Muscle layer of duodenum (tissue), 2 donors: ENCODE data around the gene NOL3.
A peak's percentile ranks its signal among the peaks of the same experiment; 100 is the strongest.

Source experiments
- H3K27ac ChIP-seq: one replicate; pipeline ENCODE4 v1.7.0; 2013; ENCODE audit warnings: mild to moderate bottlenecking, low read length
- H3K27me3 ChIP-seq: one replicate; pipeline ENCODE4 v1.7.0; 2013; ENCODE audit warnings: low read depth, mild to moderate bottlenecking, control low read depth, low read length
- H3K36me3 ChIP-seq, 2 donors: one replicate each; pipeline ENCODE4 v1.7.0; 2013; ENCODE audit warnings: low read length in 2 of 2, control low read depth in 1 of 2, mild to moderate bottlenecking in 1 of 2; ENCODE audit not compliant: insufficient read depth in 2 of 2, control insufficient read depth in 1 of 2
- H3K4me1 ChIP-seq, 2 donors: one replicate each; pipeline ENCODE4 v1.7.0; 2013; ENCODE audit warnings: low read length in 2 of 2, mild to moderate bottlenecking in 2 of 2, control low read depth in 1 of 2, moderate library complexity in 1 of 2; ENCODE audit not compliant: insufficient read depth in 2 of 2, control insufficient read depth in 1 of 2
- H3K4me3 ChIP-seq, 2 donors: one replicate each; pipeline ENCODE4 v1.7.0; 2013; ENCODE audit warnings: low read length in 2 of 2, low read depth in 1 of 2, mild to moderate bottlenecking in 1 of 2
- H3K9me3 ChIP-seq, 2 donors: one replicate each; pipeline ENCODE4 v1.7.0; 2013; ENCODE audit warnings: low read length in 2 of 2, control low read depth in 1 of 2, mild to moderate bottlenecking in 1 of 2; ENCODE audit not compliant: control insufficient read depth in 1 of 2
- donor health status: healthy.

Gene NOL3

GRCh38 chr16:67193536-67193935, 23.2 kb downstream of the NOL3 start:
- peaks cover 15 to 31% of the 10 kb centered on the region in 2 donors for H3K4me1 ChIP-seq
- peak overlapping the region; percentile 94 for H3K4me3 ChIP-seq
- H3K27me3 ChIP-seq: no peaks in the 10 kb centered on the region
- no peaks in the 10 kb centered on the region for H3K9me3 ChIP-seq
- peak overlapping the region; percentile 88 for H3K27ac ChIP-seq
- peaks cover 46 to 49% of the 10 kb centered on the region in 2 donors for H3K36me3 ChIP-seq

DNA sequence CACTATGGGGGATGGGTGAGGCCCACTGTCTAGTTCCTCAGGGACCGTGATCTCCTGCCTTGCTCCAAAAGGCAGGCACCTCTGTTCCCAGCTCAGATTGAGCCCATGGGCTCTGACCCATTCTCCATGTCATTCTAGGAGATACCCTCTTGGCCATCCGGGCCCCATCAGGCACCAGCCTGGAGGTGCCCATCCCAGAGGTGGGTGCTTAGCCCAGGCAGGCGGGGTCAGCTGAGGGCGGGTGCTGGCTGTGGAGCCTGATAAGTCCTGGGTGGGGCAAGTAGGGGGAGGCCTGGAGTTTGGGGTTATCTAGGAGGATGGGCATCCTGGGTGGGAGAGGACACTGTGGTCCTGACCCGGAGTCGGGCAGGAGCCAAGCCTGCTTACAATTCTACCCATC, 23.9 kb downstream of the NOL3 start:
- Histone ChIP-seq H3K36me3 (peaks cover 46 to 49% of the 10 kb centered on the region in 2 donors), H3K9me3 (no peaks in the 10 kb centered on the region), H3K4me3 (no peak overlapping the region), H3K27me3 (no peaks in the 10 kb centered on the region), H3K4me1 (peaks cover 15 to 37% of the 10 kb centered on the region in 2 donors), H3K27ac (no peak overlapping the region)

DNA sequence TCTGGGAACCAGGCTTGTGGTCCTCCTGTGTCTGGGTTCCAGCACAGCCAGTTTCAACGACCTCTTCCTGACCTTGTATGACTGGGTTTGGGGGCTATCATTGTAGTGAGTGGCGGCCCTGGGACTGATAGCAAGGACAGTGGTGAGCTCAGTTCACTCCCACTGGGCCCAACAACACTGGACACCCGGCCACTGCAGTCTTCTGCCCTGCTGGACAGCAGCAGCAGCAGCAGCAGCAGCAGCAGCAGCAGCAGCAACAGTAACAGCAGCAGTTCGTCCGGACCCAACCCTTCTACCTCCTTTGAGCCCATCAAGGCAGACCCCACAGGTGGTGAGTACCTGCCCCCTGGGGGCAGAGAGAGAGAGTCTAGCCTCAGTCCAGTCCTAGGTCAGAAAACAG, 25.3 kb downstream of the NOL3 start:
- peaks cover 15 to 37% of the 10 kb centered on the region in 2 donors for H3K4me1 ChIP-seq
- H3K4me3 ChIP-seq: no peak overlapping the region
- H3K36me3 ChIP-seq: peaks cover 46 to 49% of the 10 kb centered on the region in 2 donors
- H3K27ac ChIP-seq: no peak overlapping the region
- H3K27me3 ChIP-seq: no peaks in the 10 kb centered on the region
- no peaks in the 10 kb centered on the region for H3K9me3 ChIP-seq

DNA sequence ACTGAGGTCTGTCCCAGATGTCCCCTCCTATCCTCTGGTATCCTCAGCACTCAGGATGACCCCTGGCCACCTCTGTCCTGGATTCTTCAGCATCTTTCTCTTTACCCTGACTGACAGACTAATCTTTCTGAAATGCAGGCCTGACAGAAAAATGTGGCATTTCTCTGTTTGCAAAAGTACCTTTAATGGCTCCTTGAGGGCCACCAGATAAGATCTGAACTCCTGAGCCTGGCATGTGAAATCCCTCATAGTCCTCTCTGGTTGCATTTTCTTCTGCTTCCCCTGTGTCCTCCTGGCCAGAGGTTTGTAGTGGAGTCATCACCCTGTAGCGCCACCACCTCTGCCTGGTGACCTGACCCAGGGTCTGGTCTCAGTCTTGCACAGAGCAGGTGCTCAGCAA, 26.5 kb downstream of the NOL3 start:
- Histone ChIP-seq H3K4me3 (no peak overlapping the region), H3K4me1 (peaks cover 15 to 31% of the 10 kb centered on the region in 2 donors), H3K9me3 (no peaks in the 10 kb centered on the region), H3K36me3 (peaks cover 46 to 49% of the 10 kb centered on the region in 2 donors), H3K27ac (no peak overlapping the region), H3K27me3 (no peaks in the 10 kb centered on the region)

DNA sequence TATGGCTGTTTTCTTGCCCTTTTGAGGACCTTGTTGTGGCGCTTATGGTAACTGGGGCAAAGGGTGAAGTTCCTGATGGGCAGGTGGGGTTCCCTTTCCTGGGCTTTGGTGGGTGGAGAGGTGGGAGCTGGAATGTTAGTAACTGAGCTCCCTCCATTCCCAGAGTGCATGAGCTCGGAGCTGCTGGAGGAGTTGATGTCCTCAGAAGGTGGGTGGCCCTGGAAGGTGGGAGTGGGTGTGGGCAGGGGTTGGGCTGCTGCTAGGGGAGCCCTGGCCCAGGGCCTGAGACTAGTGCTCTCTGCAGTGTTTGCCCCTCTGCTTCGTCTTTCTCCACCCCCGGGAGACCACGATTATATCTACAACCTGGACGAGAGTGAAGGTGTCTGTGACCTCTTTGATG, 27.4 kb downstream of the NOL3 start:
- Histone ChIP-seq H3K27ac (no peak overlapping the region), H3K4me1 (peaks cover 13 to 27% of the 10 kb centered on the region in 2 donors), H3K27me3 (no peaks in the 10 kb centered on the region), H3K9me3 (no peaks in the 10 kb centered on the region), H3K36me3 (peaks cover 46 to 54% of the 10 kb centered on the region in 2 donors), H3K4me3 (no peak overlapping the region)

DNA sequence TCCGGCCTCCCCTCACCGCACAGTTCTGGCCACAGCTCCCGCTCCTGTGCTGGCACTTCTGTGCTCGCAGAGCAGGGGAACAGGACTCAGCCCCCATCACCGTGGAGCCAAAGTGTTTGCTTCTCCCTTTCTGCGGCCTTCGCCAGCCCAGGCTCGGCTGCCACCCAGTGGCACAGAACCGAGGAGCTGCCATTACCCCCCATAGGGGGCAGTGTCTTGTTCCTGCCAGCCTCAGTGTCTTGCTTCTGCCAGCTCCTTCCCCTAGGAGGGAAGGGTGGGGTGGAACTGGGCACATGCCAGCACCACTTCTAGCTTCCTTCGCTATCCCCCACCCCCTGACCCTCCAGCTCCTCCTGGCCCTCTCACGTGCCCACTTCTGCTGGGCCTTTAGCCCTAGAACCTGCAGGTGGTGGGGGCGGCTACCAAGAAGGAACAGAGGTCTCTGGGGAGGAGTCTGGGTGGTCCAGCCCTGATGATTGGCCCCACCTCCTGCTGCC, 27.9 kb downstream of the NOL3 start:
- H3K27me3 ChIP-seq: no peaks in the 10 kb centered on the region
- peak overlapping the region; percentile 56 for H3K27ac ChIP-seq
- H3K4me3 ChIP-seq: no peak overlapping the region
- no peaks in the 10 kb centered on the region for H3K9me3 ChIP-seq
- H3K36me3 ChIP-seq: peaks cover 46 to 58% of the 10 kb centered on the region in 2 donors
- H3K4me1 ChIP-seq: peaks cover 8 to 22% of the 10 kb centered on the region in 2 donors

GRCh38 chr16:67199011-67199807, 28.9 kb downstream of the NOL3 start, which contains the start of gene ELMO3:
TSS of gene ELMO3 (plus strand) at chr16:67199131. CDS start at chr16:67199327, 196 bp downstream.
- peak within 1 kb of the TSS; percentile 56 for H3K27ac ChIP-seq
- peak within 1 kb of the TSS in 1 of 2 donors; percentile 11 for H3K4me3 ChIP-seq
- H3K36me3 ChIP-seq: peaks cover 40 to 52% of the 10 kb centered on the region in 2 donors
- H3K4me1 ChIP-seq: peaks cover 0 to 13% of the 10 kb centered on the region in 2 donors
- no peaks in the 10 kb centered on the region for H3K27me3 ChIP-seq
- H3K9me3 ChIP-seq: no peaks in the 10 kb centered on the region

GRCh38 chr16:67199808-67200198, 29.5 kb downstream of the NOL3 start:
- H3K4me3 ChIP-seq: peak overlapping the region in 1 of 2 donors; percentile 11
- no peaks in the 10 kb centered on the region for H3K9me3 ChIP-seq
- H3K4me1 ChIP-seq: peaks cover 0 to 11% of the 10 kb centered on the region in 2 donors
- H3K27me3 ChIP-seq: no peaks in the 10 kb centered on the region
- no peak overlapping the region for H3K27ac ChIP-seq
- peaks cover 34 to 46% of the 10 kb centered on the region in 2 donors for H3K36me3 ChIP-seq

DNA sequence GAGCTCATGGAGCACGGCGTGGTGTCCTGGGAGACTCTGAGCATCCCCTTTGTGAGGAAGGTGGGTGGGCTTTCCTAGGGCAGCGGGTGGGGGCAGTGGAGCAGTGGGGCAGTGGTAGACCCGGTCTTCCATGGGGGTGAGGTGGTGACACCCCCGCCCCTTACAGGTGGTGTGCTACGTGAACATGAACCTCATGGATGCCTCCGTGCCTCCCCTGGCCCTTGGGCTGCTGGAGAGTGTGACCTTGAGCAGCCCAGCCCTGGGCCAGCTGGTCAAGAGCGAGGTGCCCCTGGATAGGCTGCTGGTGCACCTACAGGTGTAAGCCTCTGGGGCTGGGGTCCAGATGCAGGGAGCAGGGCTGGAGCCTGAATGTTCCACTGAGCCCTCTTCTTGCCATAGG, 30.2 kb downstream of the NOL3 start:
- Histone ChIP-seq H3K27me3 (no peaks in the 10 kb centered on the region), H3K4me3 (no peak overlapping the region), H3K9me3 (no peaks in the 10 kb centered on the region), H3K36me3 (peaks cover 27 to 39% of the 10 kb centered on the region in 2 donors), H3K4me1 (peaks cover 0 to 11% of the 10 kb centered on the region in 2 donors), H3K27ac (no peak overlapping the region)

- peaks cover 0 to 11% of the 10 kb centered on the region in 2 donors for H3K4me1 ChIP-seq
- peaks cover 15 to 28% of the 10 kb centered on the region in 2 donors for H3K36me3 ChIP-seq
- no peaks in the 10 kb centered on the region for H3K9me3 ChIP-seq
- no peak overlapping the region for H3K4me3 ChIP-seq
- no peaks in the 10 kb centered on the region for H3K27me3 ChIP-seq
- H3K27ac ChIP-seq: no peak overlapping the region
Measured at GRCh38 chr16:67201411-67202345, 31.3 kb downstream of the NOL3 start.

DNA sequence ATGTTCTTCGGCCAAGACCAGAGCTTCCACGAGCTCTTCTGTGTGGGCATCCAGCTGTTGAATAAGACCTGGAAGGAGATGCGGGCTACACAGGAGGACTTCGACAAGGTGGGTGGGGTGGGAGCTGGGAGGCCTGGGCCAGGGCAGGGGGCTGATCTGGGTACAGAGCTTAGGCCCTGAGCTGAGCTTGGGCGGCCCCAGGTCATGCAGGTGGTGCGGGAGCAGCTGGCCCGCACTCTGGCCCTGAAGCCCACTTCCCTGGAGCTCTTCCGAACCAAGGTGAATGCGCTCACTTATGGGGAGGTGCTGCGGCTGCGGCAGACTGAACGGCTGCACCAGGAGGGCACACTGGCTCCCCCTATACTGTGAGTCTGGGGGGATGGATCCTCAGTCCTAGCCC, 32.1 kb downstream of the NOL3 start:
- H3K27ac ChIP-seq: no peak overlapping the region
- H3K9me3 ChIP-seq: no peaks in the 10 kb centered on the region
- no peaks in the 10 kb centered on the region for H3K27me3 ChIP-seq
- no peak overlapping the region for H3K4me3 ChIP-seq
- H3K4me1 ChIP-seq: peaks cover 0 to 11% of the 10 kb centered on the region in 2 donors
- peaks cover 7 to 20% of the 10 kb centered on the region in 2 donors for H3K36me3 ChIP-seq
